ENCODE results near the gene TRPM2.

The TRPM2 gene

DNA sequence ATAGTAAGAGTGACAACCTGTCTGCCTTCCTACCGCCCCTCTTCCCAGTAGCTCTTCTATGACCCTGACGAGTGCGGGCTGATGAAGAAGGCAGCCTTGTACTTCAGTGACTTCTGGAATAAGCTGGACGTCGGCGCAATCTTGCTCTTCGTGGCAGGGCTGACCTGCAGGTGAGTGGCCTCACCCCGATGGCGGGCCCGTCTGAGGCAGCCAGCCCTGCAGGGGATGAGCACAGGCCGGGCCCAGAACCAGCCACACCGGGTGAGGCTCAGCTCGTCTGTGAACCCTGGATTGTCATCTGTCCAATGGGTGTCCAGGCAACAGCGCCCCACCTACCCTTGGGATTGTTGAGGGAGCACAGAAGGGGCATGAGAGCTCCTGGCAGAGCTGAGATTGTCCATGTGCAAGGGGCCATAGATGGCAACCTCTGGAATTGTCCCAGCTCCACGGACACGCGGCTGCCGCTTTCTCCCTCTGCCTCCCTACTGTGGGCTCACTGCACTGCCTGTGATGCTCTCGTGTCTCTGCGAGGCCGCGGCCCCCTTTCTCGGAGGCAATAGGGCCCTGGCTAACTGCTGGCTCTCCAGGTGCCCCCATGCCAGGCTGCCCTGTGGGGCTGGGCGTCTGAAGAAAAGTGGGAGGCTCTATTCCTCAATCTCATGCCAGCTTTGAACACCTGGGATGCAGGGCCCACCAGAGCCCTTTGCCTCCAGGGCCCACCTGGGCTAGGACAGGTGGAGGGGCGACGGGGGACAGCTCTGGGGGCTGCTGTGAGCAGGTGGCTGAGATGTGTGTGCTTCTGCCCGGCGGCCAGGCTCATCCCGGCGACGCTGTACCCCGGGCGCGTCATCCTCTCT, 51.9 kb downstream of the TRPM2 start:
- DNase-seq (ENCODE audit: low spot score), result peak; percentile 58
- TF ChIP-seq, protein P1, sequence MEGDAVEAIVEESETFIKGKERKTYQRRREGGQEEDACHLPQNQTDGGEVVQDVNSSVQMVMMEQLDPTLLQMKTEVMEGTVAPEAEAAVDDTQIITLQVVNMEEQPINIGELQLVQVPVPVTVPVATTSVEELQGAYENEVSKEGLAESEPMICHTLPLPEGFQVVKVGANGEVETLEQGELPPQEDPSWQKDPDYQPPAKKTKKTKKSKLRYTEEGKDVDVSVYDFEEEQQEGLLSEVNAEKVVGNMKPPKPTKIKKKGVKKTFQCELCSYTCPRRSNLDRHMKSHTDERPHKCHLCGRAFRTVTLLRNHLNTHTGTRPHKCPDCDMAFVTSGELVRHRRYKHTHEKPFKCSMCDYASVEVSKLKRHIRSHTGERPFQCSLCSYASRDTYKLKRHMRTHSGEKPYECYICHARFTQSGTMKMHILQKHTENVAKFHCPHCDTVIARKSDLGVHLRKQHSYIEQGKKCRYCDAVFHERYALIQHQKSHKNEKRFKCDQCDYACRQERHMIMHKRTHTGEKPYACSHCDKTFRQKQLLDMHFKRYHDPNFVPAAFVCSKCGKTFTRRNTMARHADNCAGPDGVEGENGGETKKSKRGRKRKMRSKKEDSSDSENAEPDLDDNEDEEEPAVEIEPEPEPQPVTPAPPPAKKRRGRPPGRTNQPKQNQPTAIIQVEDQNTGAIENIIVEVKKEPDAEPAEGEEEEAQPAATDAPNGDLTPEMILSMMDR (IDR thresholded peaks at IDR 0.05), result no peak
- Histone ChIP-seq H3K4me3 (no peak overlapping the region), H3K27ac (no peak overlapping the region)

DNA sequence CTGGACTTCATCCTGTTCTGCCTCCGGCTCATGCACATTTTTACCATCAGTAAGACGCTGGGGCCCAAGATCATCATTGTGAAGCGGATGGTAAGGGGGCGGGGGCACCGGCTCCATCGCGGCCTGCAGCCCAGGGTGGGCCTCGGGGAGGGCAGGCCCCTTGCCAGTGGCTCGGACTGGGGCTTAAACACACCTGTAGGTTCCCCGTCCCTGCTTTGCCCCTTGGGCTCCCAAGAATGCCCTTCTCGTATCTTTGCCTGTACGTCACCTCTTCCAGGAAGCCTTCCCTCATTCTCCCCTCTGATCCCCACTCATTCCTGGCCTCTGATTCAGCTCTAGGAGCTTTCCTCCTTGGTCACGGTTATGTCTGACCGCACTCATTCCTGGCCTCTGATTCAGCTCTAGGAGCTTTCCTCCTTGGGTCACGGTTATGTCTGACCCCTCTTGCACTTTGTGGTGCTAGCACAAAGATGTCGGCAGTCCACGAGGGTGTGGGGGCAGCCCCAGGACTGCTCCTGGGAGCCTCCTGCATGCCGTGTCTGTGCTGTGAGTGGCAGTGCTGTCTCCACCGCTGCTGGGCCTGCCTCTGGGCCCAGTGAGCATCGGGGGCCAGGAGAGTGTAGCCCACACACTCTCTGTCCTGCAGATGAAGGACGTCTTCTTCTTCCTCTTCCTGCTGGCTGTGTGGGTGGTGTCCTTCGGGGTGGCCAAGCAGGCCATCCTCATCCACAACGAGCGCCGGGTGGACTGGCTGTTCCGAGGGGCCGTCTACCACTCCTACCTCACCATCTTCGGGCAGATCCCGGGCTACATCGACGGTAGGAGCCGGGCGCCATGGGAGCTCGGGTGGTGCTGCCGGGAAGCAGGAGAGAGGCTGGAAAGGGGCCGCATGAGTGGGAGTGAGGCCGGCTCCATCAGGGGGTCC, 52.8 kb downstream of the TRPM2 start:
- no peak for DNase-seq (ENCODE audit: low spot score)
- no peak overlapping the region for H3K4me3 ChIP-seq

DNA sequence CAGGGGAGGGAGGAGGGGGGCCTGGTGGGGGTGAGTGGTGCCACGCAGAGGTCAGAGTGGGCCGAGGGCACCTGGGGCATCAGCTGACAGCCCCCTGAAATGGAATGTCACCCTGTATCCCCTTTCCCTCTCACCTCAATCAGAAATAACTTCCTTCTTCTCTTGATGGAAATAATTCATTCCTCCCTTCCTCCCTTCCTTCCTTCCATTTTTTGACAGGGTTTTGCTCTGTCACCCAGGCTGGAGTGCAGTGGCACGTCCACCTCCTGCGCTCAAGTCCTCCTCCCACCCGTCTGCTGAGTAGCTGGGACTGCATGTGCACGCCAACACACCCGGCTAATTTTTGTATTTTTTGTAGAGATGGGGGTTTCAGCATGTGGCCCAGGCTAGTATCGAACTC, 53.5 kb downstream of the TRPM2 start:
- DNase-seq (ENCODE audit: low spot score), result no peak
- Histone ChIP-seq H3K27ac (no peak overlapping the region), H3K4me3 (no peak overlapping the region)
- TF ChIP-seq, protein P1 (IDR thresholded peaks at IDR 0.05), result no peak

More for the DNA sequence above, 52.8 kb downstream of the TRPM2 start:
- no peak overlapping the region for H3K27ac ChIP-seq
- TF ChIP-seq, protein P1 (IDR thresholded peaks at IDR 0.05), result no peak

DNA sequence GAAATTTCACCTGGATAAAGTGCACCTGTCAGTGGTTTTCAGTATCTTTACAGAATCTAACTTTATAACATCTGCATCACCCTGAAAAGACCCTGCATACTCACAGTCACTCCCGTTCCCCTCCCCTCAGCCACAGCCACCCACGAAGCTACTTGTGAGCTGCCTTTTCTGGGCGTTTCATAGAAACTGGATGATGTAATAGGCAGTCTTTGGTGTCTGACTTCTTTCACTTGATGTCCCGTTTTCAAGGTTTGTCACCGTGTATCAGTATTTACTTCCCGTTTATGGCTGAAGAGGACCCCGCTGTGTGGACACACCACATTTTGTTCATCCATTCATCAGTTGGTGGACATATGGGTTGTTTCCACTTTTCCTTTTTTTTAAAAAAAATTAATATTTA, 54.1 kb downstream of the TRPM2 start:
- no peak overlapping the region for H3K4me3 ChIP-seq
- DNase-seq (ENCODE audit: low spot score), result no peak
- TF ChIP-seq, protein P1 (IDR thresholded peaks at IDR 0.05), result no peak
- H3K27ac ChIP-seq, result no peak overlapping the region

DNA sequence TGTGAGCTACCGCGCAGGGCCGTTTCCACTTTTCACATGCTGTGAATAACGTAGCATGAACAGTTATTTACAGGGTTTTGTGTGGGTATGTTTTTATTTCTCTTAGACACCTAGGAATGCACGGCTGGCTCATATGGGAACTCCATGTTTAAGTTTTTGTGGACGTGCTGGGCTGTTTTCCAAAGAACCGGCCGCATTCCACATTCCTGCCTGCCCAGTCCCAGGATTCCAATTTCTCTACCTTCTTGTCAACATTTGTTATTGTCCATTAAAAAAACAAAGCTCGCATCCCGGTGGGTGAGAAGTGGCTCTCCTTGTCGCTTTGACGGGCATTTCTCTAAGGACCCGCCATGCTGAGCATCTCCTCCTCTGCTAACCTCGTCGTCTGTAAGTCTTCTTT, 54.8 kb downstream of the TRPM2 start:
- TF ChIP-seq, protein P1 (IDR thresholded peaks at IDR 0.05), result no peak
- H3K4me3 ChIP-seq, result no peak overlapping the region
- DNase-seq (ENCODE audit: low spot score), result no peak
- no peak overlapping the region for H3K27ac ChIP-seq

DNA sequence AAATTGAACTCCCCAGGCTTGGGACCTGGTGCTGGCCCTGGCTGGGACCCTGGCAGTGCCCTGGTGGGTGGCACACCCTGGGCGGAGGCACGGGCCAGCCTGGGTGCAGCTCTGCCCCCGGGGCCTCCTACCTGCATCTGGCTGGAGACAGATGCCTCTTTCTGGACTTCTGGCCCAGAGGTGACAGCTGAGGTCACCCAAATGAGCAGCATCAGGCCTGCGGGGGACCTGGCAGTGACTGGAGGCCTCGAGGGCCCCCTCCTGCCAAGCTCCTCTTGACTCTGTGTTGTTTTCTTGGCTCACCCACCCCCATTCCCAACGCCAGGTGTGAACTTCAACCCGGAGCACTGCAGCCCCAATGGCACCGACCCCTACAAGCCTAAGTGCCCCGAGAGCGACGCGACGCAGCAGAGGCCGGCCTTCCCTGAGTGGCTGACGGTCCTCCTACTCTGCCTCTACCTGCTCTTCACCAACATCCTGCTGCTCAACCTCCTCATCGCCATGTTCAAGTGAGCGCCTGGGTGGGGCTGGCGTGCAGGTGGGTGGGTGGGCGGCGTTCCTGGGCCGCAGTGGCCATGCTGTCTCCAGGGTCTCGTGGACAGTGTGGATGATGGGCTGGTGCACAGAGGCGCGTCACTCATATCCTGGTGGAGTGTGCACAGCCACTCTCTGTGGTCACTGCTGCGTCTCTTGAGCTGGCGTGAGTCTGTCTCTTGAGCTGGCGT, 60.3 kb downstream of the TRPM2 start:
- DNase-seq (ENCODE audit: low spot score), result no peak
- Histone ChIP-seq H3K27ac (no peak overlapping the region), H3K4me3 (no peak overlapping the region)
- TF ChIP-seq, protein P1 (IDR thresholded peaks at IDR 0.05), result no peak

Data from coronary artery (tissue), 2 donors.